Measurements from ENCODE around the gene PDGFD. TPM values are rescaled to one million over a fixed set of nuclear protein-coding genes. Genes with fewer than 3 reads are reported as not detected.

Gene PDGFD
- polyA plus RNA-seq, 1 donor from 2014 or later = 1.0 TPM

- Histone ChIP-seq H3K9me3 (ENCODE audit: low read length) (no peaks in the 10 kb centered on the region), H3F3A (ENCODE audit: insufficient read depth, low read length, poor library complexity, severe bottlenecking) (no peaks in the 10 kb centered on the region), H2AFZ (ENCODE audit: low read depth, low read length) (no peak overlapping the region), H3K27me3 (ENCODE audit: insufficient read depth, low read depth, low read length) (no peaks in the 10 kb centered on the region), H3K36me3 (ENCODE audit: insufficient read depth, low read length) (no peaks in the 10 kb centered on the region), H3K4me2 (ENCODE audit: low read length) (no peak overlapping the region), H3K4me3 (ENCODE audit: low read length) (no peak overlapping the region), H3K79me2 (replicated peaks; ENCODE audit: insufficient read depth, low read length) (no peaks in the 10 kb centered on the region), H3K27ac (ENCODE audit: low read length) (no peak overlapping the region), H3K9ac (ENCODE audit: low read length) (no peak overlapping the region), H4K20me1 (ENCODE audit: insufficient read depth) (no peaks in the 10 kb centered on the region), H3K9me2 (ENCODE audit: insufficient read depth, low read length) (no peaks in the 10 kb centered on the region)
- no peak for TF ChIP-seq TAF1 (IDR thresholded peaks at IDR 0.05; ENCODE audit: low read depth)
- no peak for TF ChIP-seq EP300 (conservative IDR thresholded peaks at IDR 0.05; ENCODE audit: poor library complexity, severe bottlenecking)
- no peak for TF ChIP-seq EZH2 (IDR thresholded peaks at IDR 0.05; ENCODE audit: borderline replicate concordance, insufficient read depth, low read length, poor library complexity, severe bottlenecking)
- TF ChIP-seq, protein P1, sequence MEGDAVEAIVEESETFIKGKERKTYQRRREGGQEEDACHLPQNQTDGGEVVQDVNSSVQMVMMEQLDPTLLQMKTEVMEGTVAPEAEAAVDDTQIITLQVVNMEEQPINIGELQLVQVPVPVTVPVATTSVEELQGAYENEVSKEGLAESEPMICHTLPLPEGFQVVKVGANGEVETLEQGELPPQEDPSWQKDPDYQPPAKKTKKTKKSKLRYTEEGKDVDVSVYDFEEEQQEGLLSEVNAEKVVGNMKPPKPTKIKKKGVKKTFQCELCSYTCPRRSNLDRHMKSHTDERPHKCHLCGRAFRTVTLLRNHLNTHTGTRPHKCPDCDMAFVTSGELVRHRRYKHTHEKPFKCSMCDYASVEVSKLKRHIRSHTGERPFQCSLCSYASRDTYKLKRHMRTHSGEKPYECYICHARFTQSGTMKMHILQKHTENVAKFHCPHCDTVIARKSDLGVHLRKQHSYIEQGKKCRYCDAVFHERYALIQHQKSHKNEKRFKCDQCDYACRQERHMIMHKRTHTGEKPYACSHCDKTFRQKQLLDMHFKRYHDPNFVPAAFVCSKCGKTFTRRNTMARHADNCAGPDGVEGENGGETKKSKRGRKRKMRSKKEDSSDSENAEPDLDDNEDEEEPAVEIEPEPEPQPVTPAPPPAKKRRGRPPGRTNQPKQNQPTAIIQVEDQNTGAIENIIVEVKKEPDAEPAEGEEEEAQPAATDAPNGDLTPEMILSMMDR (IDR thresholded peaks at IDR 0.05; ENCODE audit: poor library complexity, severe bottlenecking) = no peak
- no peak for TF ChIP-seq RAD21 (conservative IDR thresholded peaks at IDR 0.05)
- TF ChIP-seq REST (IDR thresholded peaks at IDR 0.05; ENCODE audit: borderline replicate concordance) = no peak
- TF ChIP-seq MXI1 (conservative IDR thresholded peaks at IDR 0.05; ENCODE audit: poor library complexity, severe bottlenecking) = no peak
- TF ChIP-seq POLR2AphosphoS5 (IDR thresholded peaks at IDR 0.05) = no peak
- no peak for TF ChIP-seq SMC3 (conservative IDR thresholded peaks at IDR 0.05; ENCODE audit: poor library complexity)
Measured at GRCh38 chr11:104061853-104062521, 102.0 kb downstream of the PDGFD start.

GRCh38 chr11:104060820-104061219, 103.1 kb downstream of the PDGFD start:
- Histone ChIP-seq H4K20me1 (ENCODE audit: insufficient read depth) (no peaks in the 10 kb centered on the region), H3K9me3 (ENCODE audit: low read length) (no peaks in the 10 kb centered on the region), H3F3A (ENCODE audit: insufficient read depth, low read length, poor library complexity, severe bottlenecking) (no peaks in the 10 kb centered on the region), H3K36me3 (ENCODE audit: insufficient read depth, low read length) (no peaks in the 10 kb centered on the region), H3K4me3 (ENCODE audit: low read length) (no peak overlapping the region), H3K27ac (ENCODE audit: low read length) (no peak overlapping the region), H3K9ac (ENCODE audit: low read length) (no peak overlapping the region), H3K9me2 (ENCODE audit: insufficient read depth, low read length) (no peaks in the 10 kb centered on the region), H3K27me3 (ENCODE audit: insufficient read depth, low read depth, low read length) (no peaks in the 10 kb centered on the region), H2AFZ (ENCODE audit: low read depth, low read length) (no peak overlapping the region), H3K79me2 (replicated peaks; ENCODE audit: insufficient read depth, low read length) (no peaks in the 10 kb centered on the region), H3K4me2 (ENCODE audit: low read length) (no peak overlapping the region)
- TF ChIP-seq EZH2 (IDR thresholded peaks at IDR 0.05; ENCODE audit: borderline replicate concordance, insufficient read depth, low read length, poor library complexity, severe bottlenecking) (no peak), POLR2AphosphoS5 (IDR thresholded peaks at IDR 0.05) (no peak), SMC3 (conservative IDR thresholded peaks at IDR 0.05; ENCODE audit: poor library complexity) (no peak), TAF1 (IDR thresholded peaks at IDR 0.05; ENCODE audit: low read depth) (no peak), EP300 (conservative IDR thresholded peaks at IDR 0.05; ENCODE audit: poor library complexity, severe bottlenecking) (no peak), RAD21 (conservative IDR thresholded peaks at IDR 0.05) (no peak), MXI1 (conservative IDR thresholded peaks at IDR 0.05; ENCODE audit: poor library complexity, severe bottlenecking) (no peak), REST (IDR thresholded peaks at IDR 0.05; ENCODE audit: borderline replicate concordance) (no peak)
- TF ChIP-seq, protein P1 (IDR thresholded peaks at IDR 0.05; ENCODE audit: poor library complexity, severe bottlenecking) = no peak

Measured in neural cell (in vitro differentiated cells).